ENCODE data around the gene TRDN.

DNA sequence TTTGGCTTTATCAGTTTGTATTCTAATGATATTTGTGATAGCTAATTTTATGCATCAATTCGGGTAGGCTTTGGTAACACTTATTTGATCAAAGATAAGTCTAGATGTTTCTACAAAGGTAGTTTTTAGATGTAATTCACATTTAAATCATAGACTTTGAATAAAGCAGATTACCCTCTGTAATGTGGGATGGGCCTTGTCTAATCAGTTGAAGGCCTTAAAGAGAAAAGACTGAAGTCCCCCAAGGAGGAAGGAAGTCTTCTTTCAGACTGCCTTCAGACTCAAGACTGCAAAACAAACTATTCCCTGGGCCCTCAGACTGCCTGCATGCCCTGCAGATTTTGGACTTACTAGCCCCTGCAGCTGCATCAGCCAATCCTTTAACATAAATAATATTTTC lies 178.5 kb downstream of the TRDN start:
- TF ChIP-seq CTCF (conservative IDR thresholded peaks at IDR 0.05 in 1 of 2, IDR thresholded peaks at IDR 0.05 in 1 of 2; ENCODE audit: extremely low read depth in 1 of 2, insufficient read depth in 1 of 2, low read depth in 1 of 2, low read length in 2 of 2) (no peak), EZH2 (IDR thresholded peaks at IDR 0.05; ENCODE audit: borderline replicate concordance, low read length) (no peak)

Measured in mammary epithelial cell (primary cell).